HG02885 (cell line): Measurements from ENCODE around the gene ACAD10.
A peak's percentile ranks its signal among the peaks of the same experiment; 100 is the strongest.
"Not testable (repeated sequence)": the region's sequence is repeated elsewhere in the genome, so short reads cannot be mapped to it uniquely, and the experiment has no call there.

Experiments
- ATAC-seq: cut with Tn5 transposase; IDR thresholded peaks from one replicate; pipeline ENCODE4 v1.9.1; 2021; ENCODE audit warnings: mild to moderate bottlenecking; ENCODE audit not compliant: unreplicated experiment, poor library complexity

The ACAD10 gene

GRCh38 chr12:111685811-111686573 is at the start of gene ACAD10, which contains the start of gene BRAP:
ACAD10 (plus strand) TSS chr12:111686053; CDS start chr12:111692710, 6,657 bp downstream.
BRAP (minus strand) TSS chr12:111685956; CDS start chr12:111685792, 164 bp downstream.
- ATAC-seq: peak; percentile 93

GRCh38 chr12:111636209-111636945 is 49.5 kb upstream of the ACAD10 start:
- ATAC-seq: no peak

DNA sequence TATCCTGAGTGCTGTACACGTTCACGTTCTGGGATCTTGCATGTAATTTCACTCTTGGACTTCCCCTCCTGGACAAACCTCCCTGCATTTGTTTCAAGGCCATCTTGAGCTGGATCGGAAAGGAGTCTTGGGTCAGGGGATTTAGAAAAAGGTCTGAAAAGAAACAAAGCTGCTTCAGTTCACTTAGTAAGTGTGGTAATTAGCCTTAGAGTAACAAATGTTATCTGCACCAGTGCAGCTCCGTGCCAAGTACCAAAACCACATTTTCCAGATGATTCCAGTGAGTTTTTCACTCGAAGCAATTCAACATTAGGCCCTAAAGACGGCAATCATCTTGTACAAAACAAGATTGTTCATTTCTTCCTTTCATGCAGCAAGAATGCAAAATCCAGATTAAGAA is 47.3 kb upstream of the ACAD10 start:
- ATAC-seq: no peak

GRCh38 chr12:111640506-111640905 is 45.3 kb upstream of the ACAD10 start:
- ATAC-seq: no peak

DNA sequence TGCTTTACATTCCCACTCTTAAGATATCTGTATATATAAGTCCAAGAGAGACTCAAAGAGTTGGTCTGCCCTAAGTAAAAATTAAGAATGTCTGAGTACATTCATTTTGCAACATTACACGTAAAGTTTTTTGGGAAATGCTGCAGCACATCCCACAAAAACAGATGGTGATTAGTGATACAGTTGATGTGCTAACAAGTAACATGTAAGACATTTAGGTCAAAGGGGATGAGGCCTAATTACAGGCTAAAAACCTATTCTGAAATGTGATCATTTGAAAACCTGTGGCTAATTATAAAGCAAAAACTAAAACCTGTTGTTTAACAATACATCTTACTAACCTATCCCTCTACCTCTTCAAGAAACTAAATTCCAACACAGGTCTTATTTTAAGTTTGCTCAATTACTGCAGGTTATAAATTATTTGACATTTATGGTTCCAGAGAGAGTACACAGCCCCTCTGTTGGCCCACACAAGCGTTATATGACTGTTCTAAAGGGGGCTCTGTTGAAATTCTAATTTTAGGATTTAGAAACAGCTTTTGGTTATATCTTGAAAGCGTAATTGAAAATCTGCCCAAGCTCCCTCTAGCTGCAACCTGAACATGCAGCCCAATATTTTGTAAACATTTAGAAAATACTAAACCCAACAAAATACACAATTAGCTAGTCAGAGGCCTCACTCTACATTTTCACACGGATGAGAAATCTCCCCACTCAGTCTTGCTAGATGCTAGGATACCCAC is 43.0 kb upstream of the ACAD10 start:
- no peak for ATAC-seq

GRCh38 chr12:111643427-111643826 is 42.4 kb upstream of the ACAD10 start:
- no peak for ATAC-seq

DNA sequence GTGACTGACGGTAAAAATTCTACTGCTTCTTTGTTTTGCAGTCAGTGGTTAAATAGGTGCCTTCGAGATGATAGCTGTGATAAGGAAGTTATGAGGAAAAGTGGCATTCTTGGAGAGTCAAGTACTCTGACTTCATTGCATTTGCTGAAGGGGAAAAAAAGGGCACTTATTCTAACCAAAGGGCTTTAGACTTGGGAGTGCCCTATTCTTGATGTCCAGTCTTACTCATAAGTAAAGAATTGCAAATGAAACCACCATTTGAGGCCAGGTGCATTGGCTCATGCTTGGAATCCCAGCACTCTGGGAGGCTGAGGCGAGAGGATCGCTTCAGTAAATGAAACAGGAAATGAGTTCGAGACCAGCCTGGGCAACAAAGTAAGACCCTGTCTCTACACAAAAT is 40.4 kb upstream of the ACAD10 start:
- no peak for ATAC-seq

DNA sequence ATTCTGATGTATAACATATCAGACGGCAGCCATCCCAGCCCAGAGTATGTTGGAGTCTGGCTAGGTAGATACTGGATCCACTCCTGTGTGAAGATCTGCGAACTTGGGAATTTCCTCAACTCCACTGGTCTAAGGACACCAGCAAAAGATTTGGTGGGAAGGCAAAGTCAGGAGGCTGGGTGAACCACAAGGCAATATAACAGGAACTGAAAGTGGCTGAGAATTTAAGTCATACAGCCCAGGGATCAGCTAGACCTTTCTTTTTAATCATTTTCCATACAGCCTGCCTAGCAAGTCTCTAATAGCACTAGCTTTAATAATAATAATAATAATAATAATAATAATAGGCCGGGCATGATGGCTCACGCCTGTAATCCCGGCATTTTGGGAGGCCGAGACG is 34.9 kb upstream of the ACAD10 start:
- ATAC-seq: no peak

DNA sequence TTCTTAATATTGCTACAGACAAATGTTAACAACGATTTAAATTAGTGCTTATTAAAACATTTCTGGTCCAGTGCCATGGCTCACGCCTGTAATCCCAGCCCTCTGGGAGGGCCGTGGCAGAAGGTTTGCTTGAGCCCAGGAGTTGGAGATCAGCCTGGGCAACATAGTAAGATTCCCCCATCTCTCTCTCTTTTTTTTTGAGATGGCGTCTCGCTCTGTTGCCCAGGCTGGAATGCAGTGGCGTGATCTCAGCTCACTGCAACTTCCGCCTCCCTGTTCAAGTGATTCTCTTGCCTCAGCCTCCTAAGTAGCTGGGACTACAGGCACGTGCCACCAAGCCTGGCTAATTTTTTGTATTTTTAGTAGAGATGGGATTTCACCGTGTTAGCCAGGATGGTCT is 33.3 kb upstream of the ACAD10 start:
- ATAC-seq: not testable (repeated sequence)

GRCh38 chr12:111653596-111653995 is 32.3 kb upstream of the ACAD10 start:
- no peak for ATAC-seq

- no peak for ATAC-seq
These were observed 30.5 kb upstream of the ACAD10 start for GRCh38 chr12:111655356-111655755.

GRCh38 chr12:111656016-111656415 is 29.8 kb upstream of the ACAD10 start:
- ATAC-seq: no peak

DNA sequence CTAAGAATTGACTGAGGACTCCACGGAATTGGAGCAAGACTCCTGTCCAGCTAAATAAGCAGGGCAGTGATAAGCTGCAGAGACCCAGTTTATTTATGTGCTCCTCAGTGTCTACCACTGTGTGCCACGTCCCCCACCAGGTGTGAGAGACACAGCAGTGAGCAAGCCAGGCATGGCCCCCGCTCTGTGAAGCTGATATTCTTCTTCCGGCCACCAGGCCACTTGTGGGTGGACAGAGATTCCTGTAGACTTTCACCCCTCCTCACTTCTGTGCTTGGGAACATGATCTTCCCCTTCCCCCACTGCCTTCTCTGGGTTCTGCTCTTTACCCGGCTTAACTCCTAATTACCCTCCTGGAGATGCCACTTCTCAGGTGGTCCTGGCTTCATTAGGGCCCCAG is 21.4 kb upstream of the ACAD10 start:
- ATAC-seq: no peak

DNA sequence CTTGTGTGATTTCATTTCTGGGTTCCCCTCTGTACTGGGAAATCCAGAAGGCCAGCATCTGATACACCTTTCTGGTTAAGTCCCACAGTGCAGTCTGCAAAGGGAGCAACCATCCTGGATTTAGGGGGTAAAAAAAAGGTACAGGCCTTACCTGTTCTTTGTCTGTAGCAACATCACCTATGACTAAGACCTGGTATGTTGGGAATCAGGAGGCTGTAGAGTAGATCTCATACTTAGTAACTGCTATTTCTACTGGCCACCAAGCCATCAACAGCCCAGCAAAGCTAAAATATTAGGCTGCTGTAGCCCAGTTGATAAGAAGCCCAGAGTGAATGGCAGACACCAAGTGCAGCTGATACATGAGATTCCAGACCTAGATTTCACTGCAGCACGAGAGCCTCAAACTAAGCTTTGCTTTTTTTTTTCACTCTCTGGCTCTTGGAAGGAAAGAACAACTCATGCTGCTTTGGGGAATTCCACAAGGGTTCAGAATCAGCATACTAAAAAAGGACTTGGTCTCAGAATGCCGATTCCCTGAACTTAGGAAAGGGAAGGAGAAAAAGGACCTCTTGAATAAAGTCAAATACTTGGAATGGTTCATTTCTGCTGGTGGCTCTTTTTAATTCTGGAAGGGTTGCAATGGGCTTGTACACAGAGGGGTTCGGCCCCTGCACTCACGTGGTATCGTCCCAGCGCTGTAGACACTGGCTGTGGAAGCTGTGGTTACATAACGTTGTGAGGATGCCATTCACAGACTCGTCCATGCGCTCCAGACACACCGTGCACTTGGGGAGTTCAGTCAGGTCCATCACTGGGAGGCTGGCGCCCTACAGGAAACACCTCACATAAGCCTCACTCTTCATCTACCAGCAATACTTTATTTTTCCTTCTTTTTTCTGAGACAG is 20.6 kb upstream of the ACAD10 start:
- ATAC-seq: no peak

DNA sequence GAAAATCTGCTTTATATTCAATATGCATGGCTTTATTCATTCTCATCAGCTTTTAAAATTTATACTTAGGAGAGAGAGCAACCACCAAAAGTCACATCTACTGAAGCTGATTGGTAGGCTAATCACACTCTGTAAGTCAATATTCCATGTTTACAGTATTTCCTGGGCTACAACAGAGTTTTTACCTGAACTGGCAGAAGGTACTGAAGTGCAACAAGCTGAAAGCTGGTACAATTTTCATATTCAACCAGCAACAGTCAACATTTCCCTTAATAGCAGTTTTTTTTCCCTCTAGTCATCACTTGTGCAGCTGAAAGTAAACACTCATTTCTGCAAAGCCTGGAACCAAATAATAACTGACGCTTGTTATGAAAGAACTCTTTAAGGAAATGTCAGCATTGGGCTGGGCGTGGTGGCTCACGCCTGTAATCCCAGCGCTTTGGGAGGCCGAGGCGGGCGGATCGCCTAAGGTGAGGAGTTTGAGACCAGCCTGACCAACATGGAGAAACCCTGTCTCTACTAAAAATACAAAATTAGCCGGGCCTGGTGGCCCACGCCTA is 13.0 kb upstream of the ACAD10 start:
- no peak for ATAC-seq

DNA sequence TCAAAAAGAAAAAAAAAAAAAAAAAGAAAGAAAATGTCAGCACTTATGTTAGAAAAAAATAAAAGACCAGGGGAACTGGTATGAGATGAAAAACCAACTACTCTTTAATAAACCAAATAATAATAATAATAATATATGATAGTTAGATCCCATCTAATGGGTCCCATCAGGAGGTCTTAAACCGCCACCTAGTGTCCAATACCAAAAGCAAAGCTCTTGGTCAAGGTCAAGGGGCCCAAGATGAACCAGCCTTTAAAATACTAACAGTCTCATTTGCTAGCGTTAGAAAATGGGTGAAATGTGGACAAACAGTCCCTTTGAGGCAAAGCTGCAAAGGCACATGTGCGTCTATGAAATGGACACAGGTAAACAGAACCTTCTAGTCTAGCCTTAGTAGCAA is 12.3 kb upstream of the ACAD10 start:
- ATAC-seq: no peak

- no peak for ATAC-seq
These were observed 8.7 kb upstream of the ACAD10 start for GRCh38 chr12:111677186-111677585.

- ATAC-seq: not testable (repeated sequence)
These were observed 1.2 kb upstream of the ACAD10 start for GRCh38 chr12:111684485-111685198.

DNA sequence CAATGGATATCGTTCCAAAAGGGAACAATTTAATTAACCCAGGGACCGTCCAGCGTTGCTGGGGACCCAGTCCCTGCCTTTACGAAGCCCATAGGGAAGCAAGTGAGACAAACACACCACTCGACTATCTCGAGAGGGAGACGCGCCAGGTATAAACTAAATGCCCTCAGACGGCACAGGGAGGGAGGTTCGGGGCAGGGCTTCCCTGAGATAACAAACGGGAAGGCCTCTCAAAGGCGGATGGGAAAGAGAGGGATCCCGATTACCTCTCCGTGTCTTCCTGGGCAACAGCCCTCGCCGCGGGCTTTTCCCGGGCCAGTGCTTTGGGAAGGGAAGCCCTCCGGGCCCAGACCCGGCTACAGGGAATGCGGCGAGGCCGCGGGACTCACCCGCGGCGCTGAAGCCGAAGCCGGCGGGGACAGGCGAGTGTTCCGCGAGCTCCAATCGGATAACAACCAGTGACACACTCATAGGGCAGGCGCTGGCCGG is 487 bp upstream of the ACAD10 start:
- ATAC-seq: peak; percentile 18
